GM12872 (cell line): ENCODE data around the gene LAMA4.
A peak's percentile ranks its signal among the peaks of the same experiment; 100 is the strongest.

Source experiments
- CTCF ChIP-seq: IDR thresholded peaks from 3 replicates; pipeline ENCODE4 v1.5.1; 2011; ENCODE audit warnings: low read depth, mild to moderate bottlenecking, low read length, moderate library complexity; ENCODE audit not compliant: insufficient read depth

The LAMA4 gene

GRCh38 chr6:112169541-112169940, 84.8 kb downstream of the LAMA4 start:
- no peak for TF ChIP-seq CTCF

GRCh38 chr6:112163295-112164257, 90.8 kb downstream of the LAMA4 start:
- peak; percentile 96 for TF ChIP-seq CTCF

GRCh38 chr6:112160745-112161144, 93.6 kb downstream of the LAMA4 start:
- TF ChIP-seq CTCF = no peak

- no peak for TF ChIP-seq CTCF
Measured at GRCh38 chr6:112156668-112157067, 97.7 kb downstream of the LAMA4 start.

- TF ChIP-seq CTCF = no peak
Measured at GRCh38 chr6:112155886-112156285, 98.5 kb downstream of the LAMA4 start.

- no peak for TF ChIP-seq CTCF
Measured at GRCh38 chr6:112154711-112155110, 99.7 kb downstream of the LAMA4 start.

GRCh38 chr6:112153926-112154607, 100.3 kb downstream of the LAMA4 start:
- no peak for TF ChIP-seq CTCF
